ENCODE results near the gene VIL1.

DNA sequence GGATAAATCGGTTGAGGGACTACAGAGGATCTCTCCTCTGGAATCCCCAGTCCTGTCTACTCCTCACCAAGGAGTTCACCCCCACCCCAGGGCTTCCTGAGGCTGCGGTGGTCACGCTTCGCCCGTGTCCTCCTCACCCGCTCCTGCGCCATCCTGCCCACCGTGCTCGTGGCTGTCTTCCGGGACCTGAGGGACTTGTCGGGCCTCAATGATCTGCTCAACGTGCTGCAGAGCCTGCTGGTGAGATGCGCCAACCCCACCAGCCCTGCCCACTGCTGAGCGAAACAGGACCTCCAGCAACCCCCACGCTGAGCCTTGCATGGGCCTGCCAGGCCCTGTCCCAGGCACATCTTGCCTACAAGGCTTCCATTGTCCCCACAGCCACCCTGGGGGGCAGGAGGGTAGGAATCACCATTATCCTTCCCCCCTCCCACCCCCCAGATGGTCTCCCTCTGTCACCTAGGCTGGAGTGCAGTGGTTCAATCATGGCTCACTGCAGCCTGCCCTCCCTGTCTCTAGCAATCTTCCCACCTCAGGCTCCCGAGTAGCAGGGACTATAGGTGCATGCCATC is 25.9 kb upstream of the VIL1 start:
- TF ChIP-seq ZNF121 (tag by site-specific recombination; IDR thresholded peaks at IDR 0.05) (no peak), ZNF510 (tag by site-specific recombination; IDR thresholded peaks at IDR 0.05; ENCODE audit: insufficient replicate concordance) (no peak), SP7 (tag by site-specific recombination; IDR thresholded peaks at IDR 0.05) (no peak), OVOL3 (tag by site-specific recombination; IDR thresholded peaks at IDR 0.05) (no peak), ZNF521 (tag by site-specific recombination; IDR thresholded peaks at IDR 0.05) (no peak)
- TF ChIP-seq, protein P1, sequence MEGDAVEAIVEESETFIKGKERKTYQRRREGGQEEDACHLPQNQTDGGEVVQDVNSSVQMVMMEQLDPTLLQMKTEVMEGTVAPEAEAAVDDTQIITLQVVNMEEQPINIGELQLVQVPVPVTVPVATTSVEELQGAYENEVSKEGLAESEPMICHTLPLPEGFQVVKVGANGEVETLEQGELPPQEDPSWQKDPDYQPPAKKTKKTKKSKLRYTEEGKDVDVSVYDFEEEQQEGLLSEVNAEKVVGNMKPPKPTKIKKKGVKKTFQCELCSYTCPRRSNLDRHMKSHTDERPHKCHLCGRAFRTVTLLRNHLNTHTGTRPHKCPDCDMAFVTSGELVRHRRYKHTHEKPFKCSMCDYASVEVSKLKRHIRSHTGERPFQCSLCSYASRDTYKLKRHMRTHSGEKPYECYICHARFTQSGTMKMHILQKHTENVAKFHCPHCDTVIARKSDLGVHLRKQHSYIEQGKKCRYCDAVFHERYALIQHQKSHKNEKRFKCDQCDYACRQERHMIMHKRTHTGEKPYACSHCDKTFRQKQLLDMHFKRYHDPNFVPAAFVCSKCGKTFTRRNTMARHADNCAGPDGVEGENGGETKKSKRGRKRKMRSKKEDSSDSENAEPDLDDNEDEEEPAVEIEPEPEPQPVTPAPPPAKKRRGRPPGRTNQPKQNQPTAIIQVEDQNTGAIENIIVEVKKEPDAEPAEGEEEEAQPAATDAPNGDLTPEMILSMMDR (tag by site-specific recombination; IDR thresholded peaks at IDR 0.05), result no peak
